ENCODE results near the gene NR1D2. TPM values are rescaled to one million over a fixed set of nuclear protein-coding genes. Genes with fewer than 3 reads are reported as not detected.

NR1D2 gene
- total and polyA plus RNA-seq, 2 of the 13 experiments (the other 11 are each of a cell fraction or from before 2014, with no cell fraction given): 5.3 to 8.1 TPM

GRCh38 chr3:23900744-23901143 lies 44.3 kb upstream of the NR1D2 start (continued):
- TF ChIP-seq HDAC1 (CRISPR knock-in tag; IDR thresholded peaks at IDR 0.05) (peak; percentile 18; the same call in 1 of the 2 replicates), ZFAT (CRISPR knock-in tag; conservative IDR thresholded peaks at IDR 0.05) (no peak), ZNF430 (CRISPR knock-in tag; IDR thresholded peaks at IDR 0.05) (no peak), ZNF703 (CRISPR knock-in tag; IDR thresholded peaks at IDR 0.05; ENCODE audit: borderline replicate concordance) (no peak), TRIM24 (CRISPR knock-in tag; IDR thresholded peaks at IDR 0.05) (no peak), ERF (CRISPR knock-in tag; IDR thresholded peaks at IDR 0.05) (0 out of 2 replicates have a peak, but pooled peaks have one; percentile 28), ISL2 (CRISPR knock-in tag; IDR thresholded peaks at IDR 0.05) (0 out of 2 replicates have a peak, but pooled peaks have one; percentile 41), MTF1 (CRISPR knock-in tag; IDR thresholded peaks at IDR 0.05) (no peak), FOXP1 (IDR thresholded peaks at IDR 0.05) (no peak), FOXP1 (CRISPR knock-in tag; IDR thresholded peaks at IDR 0.05) (peak; percentile 51; the same call in 1 of the 2 replicates), RAD51 (IDR thresholded peaks at IDR 0.05; ENCODE audit: borderline replicate concordance) (no peak), FUBP1 (CRISPR knock-in tag; IDR thresholded peaks at IDR 0.05; ENCODE audit: borderline replicate concordance) (no peak), ZSCAN25 (CRISPR knock-in tag; IDR thresholded peaks at IDR 0.05) (no peak), NONO (IDR thresholded peaks at IDR 0.05) (no peak), NONO (CRISPR knock-in tag; conservative IDR thresholded peaks at IDR 0.05) (no peak), ZBTB25 (CRISPR knock-in tag; IDR thresholded peaks at IDR 0.05) (0 out of 2 replicates have a peak, but pooled peaks have one; percentile 38), ZNF577 (CRISPR knock-in tag; IDR thresholded peaks at IDR 0.05; ENCODE audit: borderline replicate concordance, low read depth) (no peak), EHMT2 (IDR thresholded peaks at IDR 0.05; ENCODE audit: borderline replicate concordance, low read depth, low read length) (no peak), ZNF576 (CRISPR knock-in tag; IDR thresholded peaks at IDR 0.05) (no peak), ZNF770 (CRISPR knock-in tag; IDR thresholded peaks at IDR 0.05) (no peak), ATM (IDR thresholded peaks at IDR 0.05; ENCODE audit: borderline replicate concordance) (no peak), NAIF1 (CRISPR knock-in tag; IDR thresholded peaks at IDR 0.05; ENCODE audit: borderline replicate concordance) (no peak), ZBTB38 (CRISPR knock-in tag; IDR thresholded peaks at IDR 0.05) (no peak), ATF4 (CRISPR knock-in tag; IDR thresholded peaks at IDR 0.05) (no peak)
- TF ChIP-seq, protein P1, sequence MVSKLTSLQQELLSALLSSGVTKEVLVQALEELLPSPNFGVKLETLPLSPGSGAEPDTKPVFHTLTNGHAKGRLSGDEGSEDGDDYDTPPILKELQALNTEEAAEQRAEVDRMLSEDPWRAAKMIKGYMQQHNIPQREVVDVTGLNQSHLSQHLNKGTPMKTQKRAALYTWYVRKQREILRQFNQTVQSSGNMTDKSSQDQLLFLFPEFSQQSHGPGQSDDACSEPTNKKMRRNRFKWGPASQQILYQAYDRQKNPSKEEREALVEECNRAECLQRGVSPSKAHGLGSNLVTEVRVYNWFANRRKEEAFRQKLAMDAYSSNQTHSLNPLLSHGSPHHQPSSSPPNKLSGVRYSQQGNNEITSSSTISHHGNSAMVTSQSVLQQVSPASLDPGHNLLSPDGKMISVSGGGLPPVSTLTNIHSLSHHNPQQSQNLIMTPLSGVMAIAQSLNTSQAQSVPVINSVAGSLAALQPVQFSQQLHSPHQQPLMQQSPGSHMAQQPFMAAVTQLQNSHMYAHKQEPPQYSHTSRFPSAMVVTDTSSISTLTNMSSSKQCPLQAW (CRISPR knock-in tag; IDR thresholded peaks at IDR 0.05): no peak

Data from HepG2 (cell line).